Measurements from ENCODE around the gene ENO1.

Gene ENO1

DNA sequence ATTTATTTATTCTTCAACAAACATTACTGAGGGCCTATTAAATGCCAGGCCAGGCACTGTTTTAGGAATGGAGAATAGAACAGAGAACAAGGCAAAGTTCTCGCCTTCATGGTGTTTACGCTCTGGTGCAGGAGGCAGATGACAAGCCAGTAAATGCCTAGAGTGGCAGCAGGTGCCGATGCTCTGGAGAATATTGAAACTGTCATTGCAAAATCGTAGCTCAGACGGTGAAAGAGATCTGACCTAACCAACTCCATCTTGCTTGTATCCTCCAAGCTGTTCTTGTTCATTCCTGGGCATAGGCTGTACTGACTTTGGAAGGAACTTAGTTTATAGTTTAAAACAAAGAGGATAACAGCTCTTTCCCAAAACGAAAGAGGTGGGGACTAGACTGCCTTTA is 13.5 kb upstream of the ENO1 start:
- no peak for ATAC-seq
- TF ChIP-seq ZNF70 (CRISPR knock-in tag; IDR thresholded peaks at IDR 0.05) (no peak), CSDC2 (CRISPR knock-in tag; IDR thresholded peaks at IDR 0.05) (no peak), BACH2 (CRISPR knock-in tag; IDR thresholded peaks at IDR 0.05; ENCODE audit: borderline replicate concordance) (no peak), ISL1 (CRISPR knock-in tag; IDR thresholded peaks at IDR 0.05) (no peak), ZNF8 (CRISPR knock-in tag; IDR thresholded peaks at IDR 0.05) (no peak), TOX (CRISPR knock-in tag; IDR thresholded peaks at IDR 0.05; ENCODE audit: borderline replicate concordance) (no peak), ZC3H10 (CRISPR knock-in tag; IDR thresholded peaks at IDR 0.05) (no peak), ZFP3 (CRISPR knock-in tag; IDR thresholded peaks at IDR 0.05) (no peak), PPARA (CRISPR knock-in tag; IDR thresholded peaks at IDR 0.05; ENCODE audit: borderline replicate concordance) (no peak), ESRRG (CRISPR knock-in tag; IDR thresholded peaks at IDR 0.05) (no peak), RARB (CRISPR knock-in tag; IDR thresholded peaks at IDR 0.05) (no peak), ZNF565 (CRISPR knock-in tag; conservative IDR thresholded peaks at IDR 0.05; ENCODE audit: low read depth) (no peak)
- TF ChIP-seq, protein P1, sequence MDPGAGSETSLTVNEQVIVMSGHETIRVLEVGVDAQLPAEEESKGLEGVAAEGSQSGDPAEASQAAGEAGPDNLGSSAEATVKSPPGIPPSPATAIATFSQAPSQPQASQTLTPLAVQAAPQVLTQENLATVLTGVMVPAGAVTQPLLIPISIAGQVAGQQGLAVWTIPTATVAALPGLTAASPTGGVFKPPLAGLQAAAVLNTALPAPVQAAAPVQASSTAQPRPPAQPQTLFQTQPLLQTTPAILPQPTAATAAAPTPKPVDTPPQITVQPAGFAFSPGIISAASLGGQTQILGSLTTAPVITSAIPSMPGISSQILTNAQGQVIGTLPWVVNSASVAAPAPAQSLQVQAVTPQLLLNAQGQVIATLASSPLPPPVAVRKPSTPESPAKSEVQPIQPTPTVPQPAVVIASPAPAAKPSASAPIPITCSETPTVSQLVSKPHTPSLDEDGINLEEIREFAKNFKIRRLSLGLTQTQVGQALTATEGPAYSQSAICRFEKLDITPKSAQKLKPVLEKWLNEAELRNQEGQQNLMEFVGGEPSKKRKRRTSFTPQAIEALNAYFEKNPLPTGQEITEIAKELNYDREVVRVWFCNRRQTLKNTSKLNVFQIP (CRISPR knock-in tag; IDR thresholded peaks at IDR 0.05; ENCODE audit: borderline replicate concordance, low read depth), result no peak
- TF ChIP-seq, protein P2, sequence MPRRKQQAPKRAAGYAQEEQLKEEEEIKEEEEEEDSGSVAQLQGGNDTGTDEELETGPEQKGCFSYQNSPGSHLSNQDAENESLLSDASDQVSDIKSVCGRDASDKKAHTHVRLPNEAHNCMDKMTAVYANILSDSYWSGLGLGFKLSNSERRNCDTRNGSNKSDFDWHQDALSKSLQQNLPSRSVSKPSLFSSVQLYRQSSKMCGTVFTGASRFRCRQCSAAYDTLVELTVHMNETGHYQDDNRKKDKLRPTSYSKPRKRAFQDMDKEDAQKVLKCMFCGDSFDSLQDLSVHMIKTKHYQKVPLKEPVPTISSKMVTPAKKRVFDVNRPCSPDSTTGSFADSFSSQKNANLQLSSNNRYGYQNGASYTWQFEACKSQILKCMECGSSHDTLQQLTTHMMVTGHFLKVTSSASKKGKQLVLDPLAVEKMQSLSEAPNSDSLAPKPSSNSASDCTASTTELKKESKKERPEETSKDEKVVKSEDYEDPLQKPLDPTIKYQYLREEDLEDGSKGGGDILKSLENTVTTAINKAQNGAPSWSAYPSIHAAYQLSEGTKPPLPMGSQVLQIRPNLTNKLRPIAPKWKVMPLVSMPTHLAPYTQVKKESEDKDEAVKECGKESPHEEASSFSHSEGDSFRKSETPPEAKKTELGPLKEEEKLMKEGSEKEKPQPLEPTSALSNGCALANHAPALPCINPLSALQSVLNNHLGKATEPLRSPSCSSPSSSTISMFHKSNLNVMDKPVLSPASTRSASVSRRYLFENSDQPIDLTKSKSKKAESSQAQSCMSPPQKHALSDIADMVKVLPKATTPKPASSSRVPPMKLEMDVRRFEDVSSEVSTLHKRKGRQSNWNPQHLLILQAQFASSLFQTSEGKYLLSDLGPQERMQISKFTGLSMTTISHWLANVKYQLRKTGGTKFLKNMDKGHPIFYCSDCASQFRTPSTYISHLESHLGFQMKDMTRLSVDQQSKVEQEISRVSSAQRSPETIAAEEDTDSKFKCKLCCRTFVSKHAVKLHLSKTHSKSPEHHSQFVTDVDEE (CRISPR knock-in tag; IDR thresholded peaks at IDR 0.05), result no peak

DNA sequence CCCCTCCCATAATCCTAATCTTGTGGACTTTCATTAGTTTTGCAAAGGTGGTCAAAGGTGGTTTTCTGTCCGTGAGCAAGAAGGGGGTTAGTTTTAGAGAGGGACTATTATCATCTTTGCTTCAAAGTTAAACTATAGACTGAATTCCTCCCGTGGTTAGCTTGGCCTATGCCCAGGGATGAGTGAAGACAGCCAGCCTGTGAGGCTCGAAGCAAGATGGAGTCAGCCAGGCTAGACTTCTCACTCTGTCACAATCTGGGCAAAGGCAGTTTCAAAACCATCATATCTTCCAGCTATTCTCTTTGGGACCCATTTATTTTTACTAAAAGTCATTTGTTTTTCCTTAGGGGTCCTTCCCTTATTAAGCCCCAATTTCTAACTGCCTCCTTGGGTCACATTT is 12.9 kb upstream of the ENO1 start:
- ATAC-seq, result no peak
- TF ChIP-seq, protein P1 (CRISPR knock-in tag; IDR thresholded peaks at IDR 0.05; ENCODE audit: borderline replicate concordance, low read depth), result no peak
- TF ChIP-seq ZNF565 (CRISPR knock-in tag; conservative IDR thresholded peaks at IDR 0.05; ENCODE audit: low read depth) (no peak), ZFP3 (CRISPR knock-in tag; IDR thresholded peaks at IDR 0.05) (no peak), CSDC2 (CRISPR knock-in tag; IDR thresholded peaks at IDR 0.05) (0 out of 2 replicates have a peak, but pooled peaks have one; percentile 55), ZC3H10 (CRISPR knock-in tag; IDR thresholded peaks at IDR 0.05) (no peak)
- TF ChIP-seq, protein P3, sequence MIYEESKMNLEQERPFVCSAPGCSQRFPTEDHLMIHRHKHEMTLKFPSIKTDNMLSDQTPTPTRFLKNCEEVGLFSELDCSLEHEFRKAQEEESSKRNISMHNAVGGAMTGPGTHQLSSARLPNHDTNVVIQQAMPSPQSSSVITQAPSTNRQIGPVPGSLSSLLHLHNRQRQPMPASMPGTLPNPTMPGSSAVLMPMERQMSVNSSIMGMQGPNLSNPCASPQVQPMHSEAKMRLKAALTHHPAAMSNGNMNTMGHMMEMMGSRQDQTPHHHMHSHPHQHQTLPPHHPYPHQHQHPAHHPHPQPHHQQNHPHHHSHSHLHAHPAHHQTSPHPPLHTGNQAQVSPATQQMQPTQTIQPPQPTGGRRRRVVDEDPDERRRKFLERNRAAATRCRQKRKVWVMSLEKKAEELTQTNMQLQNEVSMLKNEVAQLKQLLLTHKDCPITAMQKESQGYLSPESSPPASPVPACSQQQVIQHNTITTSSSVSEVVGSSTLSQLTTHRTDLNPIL (CRISPR knock-in tag; IDR thresholded peaks at IDR 0.05; ENCODE audit: low read depth), result no peak

DNA sequence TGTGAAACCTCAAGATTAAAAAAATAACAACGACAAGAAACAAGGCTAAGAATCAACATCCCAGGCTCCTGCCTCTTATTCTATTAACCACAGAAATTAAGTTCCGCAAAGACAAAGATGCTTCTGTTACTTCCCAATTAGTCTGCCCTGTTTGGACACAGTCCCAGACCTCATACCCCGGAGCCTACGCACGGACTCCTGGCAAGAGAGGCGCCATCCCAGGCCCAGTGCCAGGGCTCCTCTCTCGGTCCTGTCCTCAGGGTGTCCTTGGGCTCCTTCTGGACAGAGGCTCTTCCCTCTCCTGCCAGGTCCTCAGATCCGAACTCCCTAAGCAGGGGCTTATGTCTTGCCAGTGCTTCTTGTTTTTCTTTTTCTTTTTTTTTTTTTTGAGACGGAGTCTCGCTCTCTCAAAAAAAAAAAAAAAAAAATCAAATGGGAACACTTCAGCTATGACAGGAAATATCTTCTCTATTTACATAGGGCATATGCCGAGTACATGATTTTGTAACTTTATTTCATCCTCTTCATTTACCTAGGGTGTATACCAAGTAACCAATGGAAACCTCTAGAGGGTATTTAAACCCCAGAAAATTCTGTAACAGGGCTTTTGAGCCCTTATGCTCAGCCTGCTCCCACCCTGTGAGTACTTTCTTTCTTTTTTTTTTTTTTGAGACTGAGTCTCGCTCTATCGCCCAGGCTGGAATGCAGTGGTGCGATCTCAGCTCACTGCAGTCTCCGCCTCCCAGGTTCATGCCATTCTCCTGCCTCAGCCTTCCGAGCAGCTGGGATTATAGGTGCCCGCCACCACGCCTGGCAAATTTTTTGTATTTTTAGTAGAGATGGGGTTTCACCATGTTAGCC is 11.7 kb upstream of the ENO1 start:
- no peak for TF ChIP-seq ZFP30 (CRISPR knock-in tag; IDR thresholded peaks at IDR 0.05)
- TF ChIP-seq ZNF70 (CRISPR knock-in tag; IDR thresholded peaks at IDR 0.05), result no peak
- TF ChIP-seq PPARA (CRISPR knock-in tag; IDR thresholded peaks at IDR 0.05; ENCODE audit: borderline replicate concordance), result no peak
- TF ChIP-seq, protein P3 (CRISPR knock-in tag; IDR thresholded peaks at IDR 0.05; ENCODE audit: low read depth), result no peak
- peak; percentile 72 for TF ChIP-seq ISL1 (CRISPR knock-in tag; IDR thresholded peaks at IDR 0.05)
- TF ChIP-seq ZC3H10 (CRISPR knock-in tag; IDR thresholded peaks at IDR 0.05), result 0 out of 2 replicates have a peak, but pooled peaks have one; percentile 19
- TF ChIP-seq ARNTL (CRISPR knock-in tag; IDR thresholded peaks at IDR 0.05; ENCODE audit: borderline replicate concordance, low read depth), result no peak
- no peak for TF ChIP-seq OSR1 (CRISPR knock-in tag; IDR thresholded peaks at IDR 0.05)
- no peak for TF ChIP-seq ZNF8 (CRISPR knock-in tag; IDR thresholded peaks at IDR 0.05)
- TF ChIP-seq ZFP3 (CRISPR knock-in tag; IDR thresholded peaks at IDR 0.05), result no peak
- TF ChIP-seq RARB (CRISPR knock-in tag; IDR thresholded peaks at IDR 0.05), result no peak
- no peak for TF ChIP-seq GLIS3 (CRISPR knock-in tag; IDR thresholded peaks at IDR 0.05)
- no peak for TF ChIP-seq ESRRG (CRISPR knock-in tag; IDR thresholded peaks at IDR 0.05)
- peak; percentile 17; the same call in 1 of the 2 replicates for TF ChIP-seq TOX (CRISPR knock-in tag; IDR thresholded peaks at IDR 0.05; ENCODE audit: borderline replicate concordance)
- TF ChIP-seq, protein P4, sequence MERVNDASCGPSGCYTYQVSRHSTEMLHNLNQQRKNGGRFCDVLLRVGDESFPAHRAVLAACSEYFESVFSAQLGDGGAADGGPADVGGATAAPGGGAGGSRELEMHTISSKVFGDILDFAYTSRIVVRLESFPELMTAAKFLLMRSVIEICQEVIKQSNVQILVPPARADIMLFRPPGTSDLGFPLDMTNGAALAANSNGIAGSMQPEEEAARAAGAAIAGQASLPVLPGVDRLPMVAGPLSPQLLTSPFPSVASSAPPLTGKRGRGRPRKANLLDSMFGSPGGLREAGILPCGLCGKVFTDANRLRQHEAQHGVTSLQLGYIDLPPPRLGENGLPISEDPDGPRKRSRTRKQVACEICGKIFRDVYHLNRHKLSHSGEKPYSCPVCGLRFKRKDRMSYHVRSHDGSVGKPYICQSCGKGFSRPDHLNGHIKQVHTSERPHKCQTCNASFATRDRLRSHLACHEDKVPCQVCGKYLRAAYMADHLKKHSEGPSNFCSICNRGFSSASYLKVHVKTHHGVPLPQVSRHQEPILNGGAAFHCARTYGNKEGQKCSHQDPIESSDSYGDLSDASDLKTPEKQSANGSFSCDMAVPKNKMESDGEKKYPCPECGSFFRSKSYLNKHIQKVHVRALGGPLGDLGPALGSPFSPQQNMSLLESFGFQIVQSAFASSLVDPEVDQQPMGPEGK (CRISPR knock-in tag; IDR thresholded peaks at IDR 0.05; ENCODE audit: borderline replicate concordance), result no peak
- TF ChIP-seq, protein P5, sequence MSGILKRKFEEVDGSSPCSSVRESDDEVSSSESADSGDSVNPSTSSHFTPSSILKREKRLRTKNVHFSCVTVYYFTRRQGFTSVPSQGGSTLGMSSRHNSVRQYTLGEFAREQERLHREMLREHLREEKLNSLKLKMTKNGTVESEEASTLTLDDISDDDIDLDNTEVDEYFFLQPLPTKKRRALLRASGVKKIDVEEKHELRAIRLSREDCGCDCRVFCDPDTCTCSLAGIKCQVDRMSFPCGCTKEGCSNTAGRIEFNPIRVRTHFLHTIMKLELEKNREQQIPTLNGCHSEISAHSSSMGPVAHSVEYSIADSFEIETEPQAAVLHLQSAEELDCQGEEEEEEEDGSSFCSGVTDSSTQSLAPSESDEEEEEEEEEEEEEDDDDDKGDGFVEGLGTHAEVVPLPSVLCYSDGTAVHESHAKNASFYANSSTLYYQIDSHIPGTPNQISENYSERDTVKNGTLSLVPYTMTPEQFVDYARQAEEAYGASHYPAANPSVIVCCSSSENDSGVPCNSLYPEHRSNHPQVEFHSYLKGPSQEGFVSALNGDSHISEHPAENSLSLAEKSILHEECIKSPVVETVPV (CRISPR knock-in tag; IDR thresholded peaks at IDR 0.05), result no peak
- no peak for TF ChIP-seq SNAI2 (CRISPR knock-in tag; IDR thresholded peaks at IDR 0.05)
- no peak for TF ChIP-seq BACH2 (CRISPR knock-in tag; IDR thresholded peaks at IDR 0.05; ENCODE audit: borderline replicate concordance)
- TF ChIP-seq TCF4 (CRISPR knock-in tag; IDR thresholded peaks at IDR 0.05; ENCODE audit: borderline replicate concordance), result peak; percentile 67; the same call in 1 of the 2 replicates

More for the DNA sequence above, 11.7 kb upstream of the ENO1 start:
- peak; percentile 94 for ATAC-seq

Data from SK-N-SH treated with all-trans-retinoic acid at 6 μM for 48 hours (cell line).